PFSK-1 (cell line): ENCODE data around the gene RETREG1.

Experiments used
- FOXP2 ChIP-seq: optimal IDR thresholded peaks from 2 replicates; pipeline ENCODE3; 2011; ENCODE audit warnings: borderline replicate concordance, control low read depth, inconsistent platforms; ENCODE audit not compliant: insufficient read depth; ENCODE audit errors: extremely low read length, extremely low read depth
- POLR2AphosphoS5 ChIP-seq: IDR thresholded peaks from 2 replicates; pipeline ENCODE4 v1.6.1; 2012; ENCODE audit warnings: low read depth, mild to moderate bottlenecking, control low read depth, low read length, moderate library complexity
- REST ChIP-seq, 2 experiments: IDR thresholded peaks; 2 replicates each; pipeline versions ENCODE4 v1.6.1 to v1.8.0; 2011 to 2012; ENCODE audit warnings: low read depth in 2 of 2, low read length in 2 of 2, control low read depth in 1 of 2, inconsistent platforms in 1 of 2, mild to moderate bottlenecking in 1 of 2, moderate library complexity in 1 of 2; ENCODE audit not compliant: insufficient read depth in 1 of 2
- SIN3A ChIP-seq: IDR thresholded peaks from 2 replicates; pipeline ENCODE4 v1.6.1; 2012; ENCODE audit warnings: mild to moderate bottlenecking, low read length, moderate library complexity, borderline replicate concordance; ENCODE audit not compliant: insufficient read depth
- TAF1 ChIP-seq: IDR thresholded peaks from 2 replicates; pipeline ENCODE4 v1.6.1; 2012; ENCODE audit warnings: low read length, control low read depth, borderline replicate concordance; ENCODE audit not compliant: insufficient read depth

Gene RETREG1

GRCh38 chr5:16467363-16468219 lies 149.2 kb downstream of the RETREG1 start:
- TF ChIP-seq TAF1 (no peak), SIN3A (no peak), POLR2AphosphoS5 (no peak), REST (IDR thresholded peaks at IDR 0.05; ENCODE audit: insufficient read depth in 1 of 2, low read depth in 2 of 2, low read length in 2 of 2) (no peak), FOXP2 (no peak)

GRCh38 chr5:16465544-16466432 lies 151.0 kb downstream of the RETREG1 start, which contains the start of gene ZNF622:
ZNF622 (minus strand) TSS chr5:16465800; CDS start chr5:16465665, 135 bp downstream.
- TF ChIP-seq SIN3A (peak; percentile 66; the same call in 1 of the 2 replicates), TAF1 (peak; percentile 89; the same call in 1 of the 2 replicates), FOXP2 (peak; percentile 74), POLR2AphosphoS5 (peak; percentile 97), REST (IDR thresholded peaks at IDR 0.05; ENCODE audit: insufficient read depth in 1 of 2, low read depth in 2 of 2, low read length in 2 of 2) (no peak)

GRCh38 chr5:16464664-16465543 lies 151.9 kb downstream of the RETREG1 start:
- TF ChIP-seq FOXP2: no peak
- no peak for TF ChIP-seq REST (IDR thresholded peaks at IDR 0.05; ENCODE audit: insufficient read depth in 1 of 2, low read depth in 2 of 2, low read length in 2 of 2)
- no peak for TF ChIP-seq SIN3A
- TF ChIP-seq TAF1: no peak
- TF ChIP-seq POLR2AphosphoS5: no peak

- no peak for TF ChIP-seq FOXP2
Observed at GRCh38 chr5:16464231-16464630, 152.6 kb downstream of the RETREG1 start.

GRCh38 chr5:16461782-16462181 lies 155.0 kb downstream of the RETREG1 start:
- TF ChIP-seq POLR2AphosphoS5 (no peak), SIN3A (no peak), TAF1 (no peak), REST (IDR thresholded peaks at IDR 0.05; ENCODE audit: insufficient read depth in 1 of 2, low read depth in 2 of 2, low read length in 2 of 2) (no peak)
